ENCODE data around the gene MOGAT1. TPM values are rescaled to one million over a fixed set of nuclear protein-coding genes. Genes with fewer than 3 reads are reported as not detected.

MOGAT1 gene
- total and polyA plus RNA-seq, 4 donors: 0.30 to 5.5 (median 5.1) TPM; not detected in 1

DNA sequence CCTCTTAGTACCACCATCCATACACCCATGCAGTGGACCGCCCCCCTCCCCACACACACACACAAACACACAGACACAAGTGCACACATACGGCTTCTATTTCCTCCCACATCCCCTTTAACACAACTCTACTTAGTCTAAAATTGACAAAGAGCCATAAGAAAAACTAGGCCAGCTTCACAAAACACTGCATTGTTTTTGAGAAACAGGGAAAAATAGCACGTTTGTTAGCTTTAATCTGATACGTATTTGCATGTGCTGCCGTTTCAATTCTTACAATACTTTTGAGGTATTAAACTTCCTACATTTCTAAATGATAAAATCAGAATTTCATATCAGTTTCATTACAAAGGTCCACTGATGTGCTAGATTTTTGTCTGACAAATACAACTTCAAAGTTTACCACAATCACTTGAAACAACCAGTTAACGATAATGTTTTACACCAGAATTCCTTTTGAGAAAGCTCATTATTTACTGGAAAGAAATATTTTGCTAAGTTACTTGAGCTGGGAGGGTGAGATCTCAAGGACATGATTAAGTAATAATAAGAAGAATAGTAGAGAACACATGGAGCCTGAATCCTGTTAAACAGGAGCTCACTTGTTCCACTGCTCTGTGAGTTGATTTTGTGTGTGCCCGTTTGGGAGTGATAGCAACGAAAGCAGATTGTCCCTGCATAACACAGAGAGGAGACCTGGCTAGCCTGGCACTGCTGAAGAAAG is 74.5 kb downstream of the MOGAT1 start:
- no peak overlapping the region for H3K9ac ChIP-seq (ENCODE audit: low read depth in 1 of 2, low read length in 2 of 2)
- H3K36me3 ChIP-seq (ENCODE audit: control insufficient read depth in 4 of 4, insufficient read depth in 3 of 4, low read depth in 1 of 4, low read length in 3 of 4): peaks cover 0 to 2% (median 0%) of the 10 kb centered on the region in 4 donors
- no peak overlapping the region for H3K4me3 ChIP-seq (ENCODE audit: low read depth in 1 of 3, low read length in 3 of 3)
- TF ChIP-seq FOXA1 (IDR thresholded peaks at IDR 0.05): no peak
- no peak for TF ChIP-seq HNF4G (IDR thresholded peaks at IDR 0.05)
- no peak for TF ChIP-seq NR2F2 (IDR thresholded peaks at IDR 0.05)
- no peak for DNase-seq (ENCODE audit: low spot score)
- H3K9me3 ChIP-seq (ENCODE audit: control insufficient read depth in 4 of 4, low read length in 3 of 4): no peaks in the 10 kb centered on the region
- 79% methylated on average over 8 of the region's 8 CpGs for WGBS
- peaks cover 0 to 5% (median 0%) of the 10 kb centered on the region in 4 donors for H3K4me1 ChIP-seq (ENCODE audit: control insufficient read depth in 4 of 4, insufficient read depth in 4 of 4, low read length in 3 of 4)
- H3K27me3 ChIP-seq (ENCODE audit: control insufficient read depth in 4 of 4, insufficient read depth in 4 of 4, low read length in 3 of 4): no peaks in the 10 kb centered on the region
- no peak overlapping the region for H3K27ac ChIP-seq (ENCODE audit: low read depth in 1 of 2, low read length in 2 of 2)

DNA sequence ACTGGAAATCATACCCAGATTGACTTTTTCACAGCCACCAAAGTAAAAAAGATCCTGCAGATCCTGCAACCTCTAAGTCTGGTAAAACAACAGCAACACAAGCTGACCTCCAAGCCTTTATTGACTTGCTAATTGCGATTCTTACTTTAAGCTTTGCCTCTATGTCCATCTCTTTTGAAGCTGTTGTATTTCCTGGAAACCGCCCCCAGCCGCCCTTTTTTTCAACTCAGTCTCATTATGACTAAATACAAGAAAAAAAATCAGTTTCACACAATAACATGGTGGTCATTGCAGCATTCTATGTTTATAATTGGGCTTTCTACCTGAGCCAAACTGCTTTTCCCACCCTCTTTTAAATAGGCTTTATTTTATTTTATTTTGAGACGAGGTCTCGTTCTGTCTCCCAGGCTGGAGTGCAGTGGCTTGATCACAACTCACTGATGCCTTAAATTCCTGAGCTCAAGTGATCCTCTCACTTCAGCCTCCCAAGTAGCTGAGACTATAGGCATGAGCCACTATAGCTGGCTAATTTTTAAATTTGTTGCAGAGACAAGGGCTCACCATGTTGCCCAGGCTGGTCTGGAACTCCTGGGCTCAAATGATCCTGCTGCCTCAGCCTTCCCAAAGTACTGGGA is 76.2 kb downstream of the MOGAT1 start:
- TF ChIP-seq, protein P1, sequence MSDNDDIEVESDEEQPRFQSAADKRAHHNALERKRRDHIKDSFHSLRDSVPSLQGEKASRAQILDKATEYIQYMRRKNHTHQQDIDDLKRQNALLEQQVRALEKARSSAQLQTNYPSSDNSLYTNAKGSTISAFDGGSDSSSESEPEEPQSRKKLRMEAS (IDR thresholded peaks at IDR 0.05): no peak
- TF ChIP-seq NR2F2 (IDR thresholded peaks at IDR 0.05) (no peak), EGR1 (IDR thresholded peaks at IDR 0.05; ENCODE audit: low read depth in 2 of 2) (no peak), RXRA (IDR thresholded peaks at IDR 0.05) (no peak), YY1 (IDR thresholded peaks at IDR 0.05) (no peak), TAF1 (conservative IDR thresholded peaks at IDR 0.05) (no peak), FOXA1 (IDR thresholded peaks at IDR 0.05) (no peak), HNF4A (conservative IDR thresholded peaks at IDR 0.05) (no peak), RAD21 (IDR thresholded peaks at IDR 0.05) (no peak), SP1 (IDR thresholded peaks at IDR 0.05) (no peak), GABPA (IDR thresholded peaks at IDR 0.05 in 1 of 2, conservative IDR thresholded peaks at IDR 0.05 in 1 of 2) (no peak), JUND (IDR thresholded peaks at IDR 0.05) (no peak), FOXA2 (IDR thresholded peaks at IDR 0.05) (no peak)
- TF ChIP-seq, protein P2, sequence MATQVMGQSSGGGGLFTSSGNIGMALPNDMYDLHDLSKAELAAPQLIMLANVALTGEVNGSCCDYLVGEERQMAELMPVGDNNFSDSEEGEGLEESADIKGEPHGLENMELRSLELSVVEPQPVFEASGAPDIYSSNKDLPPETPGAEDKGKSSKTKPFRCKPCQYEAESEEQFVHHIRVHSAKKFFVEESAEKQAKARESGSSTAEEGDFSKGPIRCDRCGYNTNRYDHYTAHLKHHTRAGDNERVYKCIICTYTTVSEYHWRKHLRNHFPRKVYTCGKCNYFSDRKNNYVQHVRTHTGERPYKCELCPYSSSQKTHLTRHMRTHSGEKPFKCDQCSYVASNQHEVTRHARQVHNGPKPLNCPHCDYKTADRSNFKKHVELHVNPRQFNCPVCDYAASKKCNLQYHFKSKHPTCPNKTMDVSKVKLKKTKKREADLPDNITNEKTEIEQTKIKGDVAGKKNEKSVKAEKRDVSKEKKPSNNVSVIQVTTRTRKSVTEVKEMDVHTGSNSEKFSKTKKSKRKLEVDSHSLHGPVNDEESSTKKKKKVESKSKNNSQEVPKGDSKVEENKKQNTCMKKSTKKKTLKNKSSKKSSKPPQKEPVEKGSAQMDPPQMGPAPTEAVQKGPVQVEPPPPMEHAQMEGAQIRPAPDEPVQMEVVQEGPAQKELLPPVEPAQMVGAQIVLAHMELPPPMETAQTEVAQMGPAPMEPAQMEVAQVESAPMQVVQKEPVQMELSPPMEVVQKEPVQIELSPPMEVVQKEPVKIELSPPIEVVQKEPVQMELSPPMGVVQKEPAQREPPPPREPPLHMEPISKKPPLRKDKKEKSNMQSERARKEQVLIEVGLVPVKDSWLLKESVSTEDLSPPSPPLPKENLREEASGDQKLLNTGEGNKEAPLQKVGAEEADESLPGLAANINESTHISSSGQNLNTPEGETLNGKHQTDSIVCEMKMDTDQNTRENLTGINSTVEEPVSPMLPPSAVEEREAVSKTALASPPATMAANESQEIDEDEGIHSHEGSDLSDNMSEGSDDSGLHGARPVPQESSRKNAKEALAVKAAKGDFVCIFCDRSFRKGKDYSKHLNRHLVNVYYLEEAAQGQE (IDR thresholded peaks at IDR 0.05): no peak
- TF ChIP-seq, protein P3, sequence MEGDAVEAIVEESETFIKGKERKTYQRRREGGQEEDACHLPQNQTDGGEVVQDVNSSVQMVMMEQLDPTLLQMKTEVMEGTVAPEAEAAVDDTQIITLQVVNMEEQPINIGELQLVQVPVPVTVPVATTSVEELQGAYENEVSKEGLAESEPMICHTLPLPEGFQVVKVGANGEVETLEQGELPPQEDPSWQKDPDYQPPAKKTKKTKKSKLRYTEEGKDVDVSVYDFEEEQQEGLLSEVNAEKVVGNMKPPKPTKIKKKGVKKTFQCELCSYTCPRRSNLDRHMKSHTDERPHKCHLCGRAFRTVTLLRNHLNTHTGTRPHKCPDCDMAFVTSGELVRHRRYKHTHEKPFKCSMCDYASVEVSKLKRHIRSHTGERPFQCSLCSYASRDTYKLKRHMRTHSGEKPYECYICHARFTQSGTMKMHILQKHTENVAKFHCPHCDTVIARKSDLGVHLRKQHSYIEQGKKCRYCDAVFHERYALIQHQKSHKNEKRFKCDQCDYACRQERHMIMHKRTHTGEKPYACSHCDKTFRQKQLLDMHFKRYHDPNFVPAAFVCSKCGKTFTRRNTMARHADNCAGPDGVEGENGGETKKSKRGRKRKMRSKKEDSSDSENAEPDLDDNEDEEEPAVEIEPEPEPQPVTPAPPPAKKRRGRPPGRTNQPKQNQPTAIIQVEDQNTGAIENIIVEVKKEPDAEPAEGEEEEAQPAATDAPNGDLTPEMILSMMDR (IDR thresholded peaks at IDR 0.05; ENCODE audit: low read depth, low read length, missing input control): no peak
- TF ChIP-seq, protein P4, sequence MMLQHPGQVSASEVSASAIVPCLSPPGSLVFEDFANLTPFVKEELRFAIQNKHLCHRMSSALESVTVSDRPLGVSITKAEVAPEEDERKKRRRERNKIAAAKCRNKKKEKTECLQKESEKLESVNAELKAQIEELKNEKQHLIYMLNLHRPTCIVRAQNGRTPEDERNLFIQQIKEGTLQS (IDR thresholded peaks at IDR 0.05): no peak
- TF ChIP-seq, protein P5, sequence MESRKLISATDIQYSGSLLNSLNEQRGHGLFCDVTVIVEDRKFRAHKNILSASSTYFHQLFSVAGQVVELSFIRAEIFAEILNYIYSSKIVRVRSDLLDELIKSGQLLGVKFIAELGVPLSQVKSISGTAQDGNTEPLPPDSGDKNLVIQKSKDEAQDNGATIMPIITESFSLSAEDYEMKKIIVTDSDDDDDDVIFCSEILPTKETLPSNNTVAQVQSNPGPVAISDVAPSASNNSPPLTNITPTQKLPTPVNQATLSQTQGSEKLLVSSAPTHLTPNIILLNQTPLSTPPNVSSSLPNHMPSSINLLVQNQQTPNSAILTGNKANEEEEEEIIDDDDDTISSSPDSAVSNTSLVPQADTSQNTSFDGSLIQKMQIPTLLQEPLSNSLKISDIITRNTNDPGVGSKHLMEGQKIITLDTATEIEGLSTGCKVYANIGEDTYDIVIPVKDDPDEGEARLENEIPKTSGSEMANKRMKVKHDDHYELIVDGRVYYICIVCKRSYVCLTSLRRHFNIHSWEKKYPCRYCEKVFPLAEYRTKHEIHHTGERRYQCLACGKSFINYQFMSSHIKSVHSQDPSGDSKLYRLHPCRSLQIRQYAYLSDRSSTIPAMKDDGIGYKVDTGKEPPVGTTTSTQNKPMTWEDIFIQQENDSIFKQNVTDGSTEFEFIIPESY (IDR thresholded peaks at IDR 0.05): no peak

More for the DNA sequence above, 76.2 kb downstream of the MOGAT1 start:
- H3K9ac ChIP-seq (ENCODE audit: low read depth in 1 of 2, low read length in 2 of 2): no peak overlapping the region
- no peak for DNase-seq (ENCODE audit: low spot score)
- H3K27ac ChIP-seq (ENCODE audit: low read depth in 1 of 2, low read length in 2 of 2): no peak overlapping the region
- peaks cover 0 to 2% (median 0%) of the 10 kb centered on the region in 4 donors for H3K36me3 ChIP-seq (ENCODE audit: control insufficient read depth in 4 of 4, insufficient read depth in 3 of 4, low read depth in 1 of 4, low read length in 3 of 4)
- H3K4me1 ChIP-seq (ENCODE audit: control insufficient read depth in 4 of 4, insufficient read depth in 4 of 4, low read length in 3 of 4): peaks cover under 1 to 4% (median 2%) of the 10 kb centered on the region in 4 donors
- 73% methylated on average over 5 of the region's 5 CpGs for WGBS
- no peaks in the 10 kb centered on the region for H3K9me3 ChIP-seq (ENCODE audit: control insufficient read depth in 4 of 4, low read length in 3 of 4)
- no peaks in the 10 kb centered on the region for H3K27me3 ChIP-seq (ENCODE audit: control insufficient read depth in 4 of 4, insufficient read depth in 4 of 4, low read length in 3 of 4)
- no peak overlapping the region for H3K4me3 ChIP-seq (ENCODE audit: low read depth in 1 of 3, low read length in 3 of 3)

Data from liver (tissue), 9 donors.